KG1 (cell line): Measurements from ENCODE around the gene SUGCT.

Source experiments
- DNase-seq: peaks from one replicate; lab custom pipeline; 2025; lab: John Stamatoyannopoulos, UW

The SUGCT gene

GRCh38 chr7:40470091-40470592, 335.3 kb downstream of the SUGCT start:
- no peak for DNase-seq

- no peak for DNase-seq
Measured at GRCh38 chr7:40470817-40471216, 336.0 kb downstream of the SUGCT start.

- no peak for DNase-seq
Measured at GRCh38 chr7:40471891-40472290, 337.1 kb downstream of the SUGCT start.

GRCh38 chr7:40474790-40475680, 340.2 kb downstream of the SUGCT start:
- no peak for DNase-seq

GRCh38 chr7:40475681-40475982, 340.8 kb downstream of the SUGCT start:
- no peak for DNase-seq

GRCh38 chr7:40477094-40477493, 342.3 kb downstream of the SUGCT start:
- DNase-seq = no peak

- DNase-seq = no peak
Measured at GRCh38 chr7:40482845-40483244, 348.0 kb downstream of the SUGCT start.

GRCh38 chr7:40483630-40484029, 348.8 kb downstream of the SUGCT start:
- DNase-seq = no peak

- DNase-seq = no peak
Measured at GRCh38 chr7:40489844-40490602, 355.2 kb downstream of the SUGCT start.

- no peak for DNase-seq
Measured at GRCh38 chr7:40490603-40490924, 355.8 kb downstream of the SUGCT start.

- DNase-seq = no peak
Measured at GRCh38 chr7:40492946-40493345, 358.1 kb downstream of the SUGCT start.

- no peak for DNase-seq
Measured at GRCh38 chr7:40493609-40494051, 358.8 kb downstream of the SUGCT start.

GRCh38 chr7:40498924-40499510, 364.2 kb downstream of the SUGCT start:
- no peak for DNase-seq

GRCh38 chr7:40499718-40500117, 364.9 kb downstream of the SUGCT start:
- no peak for DNase-seq

- no peak for DNase-seq
Measured at GRCh38 chr7:40500219-40500618, 365.4 kb downstream of the SUGCT start.

- no peak for DNase-seq
Measured at GRCh38 chr7:40502359-40502758, 367.6 kb downstream of the SUGCT start.

- no peak for DNase-seq
Measured at GRCh38 chr7:40506158-40506557, 371.4 kb downstream of the SUGCT start.

GRCh38 chr7:40507166-40507565, 372.4 kb downstream of the SUGCT start:
- DNase-seq = peak; percentile 29

GRCh38 chr7:40509287-40509996, 374.6 kb downstream of the SUGCT start:
- no peak for DNase-seq

GRCh38 chr7:40516376-40516775, 381.6 kb downstream of the SUGCT start:
- no peak for DNase-seq

GRCh38 chr7:40519009-40519408, 384.2 kb downstream of the SUGCT start:
- no peak for DNase-seq
